HG03565 (cell line): ENCODE measurements around the gene FBXL17.

Source experiments
- ATAC-seq: cut with Tn5 transposase; IDR thresholded peaks from one replicate; pipeline ENCODE4 v1.9.1; 2021; ENCODE audit warnings: mild to moderate bottlenecking, moderate library complexity; ENCODE audit not compliant: unreplicated experiment

FBXL17 gene

GRCh38 chr5:108104448-108104847 is 277.4 kb downstream of the FBXL17 start:
- ATAC-seq: no peak

- ATAC-seq: no peak
These were observed 279.4 kb downstream of the FBXL17 start for GRCh38 chr5:108102463-108102862.

- ATAC-seq: no peak
These were observed 280.1 kb downstream of the FBXL17 start for GRCh38 chr5:108101821-108102220.

GRCh38 chr5:108101130-108101529 is 280.8 kb downstream of the FBXL17 start:
- ATAC-seq: no peak

- ATAC-seq: no peak
These were observed 287.1 kb downstream of the FBXL17 start for GRCh38 chr5:108094800-108095199.

- ATAC-seq: no peak
These were observed 288.7 kb downstream of the FBXL17 start for GRCh38 chr5:108093186-108093585.

- no peak for ATAC-seq
These were observed 291.0 kb downstream of the FBXL17 start for GRCh38 chr5:108090946-108091345.

- ATAC-seq: no peak
These were observed 297.8 kb downstream of the FBXL17 start for GRCh38 chr5:108084105-108084504.

- no peak for ATAC-seq
These were observed 298.7 kb downstream of the FBXL17 start for GRCh38 chr5:108083232-108083631.

GRCh38 chr5:108081707-108082106 is 300.2 kb downstream of the FBXL17 start:
- no peak for ATAC-seq

- ATAC-seq: no peak
These were observed 302.1 kb downstream of the FBXL17 start for GRCh38 chr5:108079753-108080152.

GRCh38 chr5:108078882-108079281 is 303.0 kb downstream of the FBXL17 start:
- ATAC-seq: no peak

GRCh38 chr5:108078345-108078744 is 303.6 kb downstream of the FBXL17 start:
- no peak for ATAC-seq

GRCh38 chr5:108074626-108075025 is 307.3 kb downstream of the FBXL17 start:
- ATAC-seq: no peak

GRCh38 chr5:108064302-108064701 is 317.6 kb downstream of the FBXL17 start:
- ATAC-seq: no peak

GRCh38 chr5:108061941-108062340 is 320.0 kb downstream of the FBXL17 start:
- ATAC-seq: no peak

GRCh38 chr5:108060340-108060739 is 321.6 kb downstream of the FBXL17 start:
- ATAC-seq: no peak

GRCh38 chr5:108059334-108059733 is 322.6 kb downstream of the FBXL17 start:
- ATAC-seq: no peak

GRCh38 chr5:108054349-108054748 is 327.5 kb downstream of the FBXL17 start:
- no peak for ATAC-seq

GRCh38 chr5:108046955-108047670 is 334.8 kb downstream of the FBXL17 start:
- no peak for ATAC-seq

GRCh38 chr5:108036482-108036881 is 345.4 kb downstream of the FBXL17 start:
- ATAC-seq: no peak

- no peak for ATAC-seq
These were observed 353.0 kb downstream of the FBXL17 start for GRCh38 chr5:108028883-108029282.

GRCh38 chr5:108028412-108028811 is 353.5 kb downstream of the FBXL17 start:
- no peak for ATAC-seq
